CD14-positive monocyte (primary cell): ENCODE measurements around the gene CADM2. TPM values are rescaled to one million over a fixed set of nuclear protein-coding genes. Genes with fewer than 3 reads are reported as not detected.

Experiments
- DNase-seq, 3 donors: peaks; one replicate each; pipeline ENCODE4 v3.0.0-alpha.2; 2011 to 2022
- H2AFZ ChIP-seq: 2 replicates; pipeline ENCODE4 v1.6.0; 2012; ENCODE audit warnings: mild to moderate bottlenecking, low read depth, low read length, inconsistent platforms; ENCODE audit not compliant: insufficient read depth, poor library complexity, severe bottlenecking
- H3K27ac ChIP-seq, 2 donors: 1 replicate in 1 of 2; 2 replicates in 1 of 2; pipeline ENCODE4 v1.5.1; 2012 to 2013; ENCODE audit warnings: low read length in 2 of 2, control low read depth in 1 of 2, inconsistent platforms in 1 of 2, low read depth in 1 of 2, mild to moderate bottlenecking in 1 of 2
- H3K27me3 ChIP-seq, 2 donors: one replicate each; pipeline versions ENCODE4 v1.6.0 to v1.6.1; 2011 to 2013; ENCODE audit warnings: low read length in 2 of 2; ENCODE audit not compliant: control insufficient read depth in 2 of 2, insufficient read depth in 2 of 2
- H3K36me3 ChIP-seq, 2 donors: replicated peaks in 1 of 2; 1 replicate in 1 of 2; 2 replicates in 1 of 2; pipeline versions ENCODE4 v1.5.1 to v1.6.1; 2012 to 2013; ENCODE audit warnings: low read length in 2 of 2, control low read depth in 1 of 2, inconsistent platforms in 1 of 2, mild to moderate bottlenecking in 1 of 2; ENCODE audit not compliant: insufficient read depth in 2 of 2, control insufficient read depth in 1 of 2
- H3K4me1 ChIP-seq, 2 donors: 1 replicate in 1 of 2; 2 replicates in 1 of 2; pipeline versions ENCODE4 v1.5.1 to v1.6.1; 2012 to 2013; ENCODE audit warnings: low read length in 2 of 2, control low read depth in 1 of 2, inconsistent platforms in 1 of 2, mild to moderate bottlenecking in 1 of 2, moderate library complexity in 1 of 2; ENCODE audit not compliant: insufficient read depth in 2 of 2, control insufficient read depth in 1 of 2
- H3K4me2 ChIP-seq: replicated peaks from 2 replicates; pipeline ENCODE3; 2012; ENCODE audit warnings: low read length, moderate library complexity, mild to moderate bottlenecking; ENCODE audit not compliant: poor library complexity, severe bottlenecking; ENCODE audit errors: extremely low read depth
- H3K4me3 ChIP-seq, 3 experiments: fragments of 200-600 bp in 1 of 3; sonication (generic) in 1 of 3; replicated peaks in 1 of 3; 1 replicate in 2 of 3; 2 replicates in 1 of 3; pipeline ENCODE4 v1.5.1; 2011 to 2013; ENCODE audit warnings: low read length in 3 of 3, mild to moderate bottlenecking in 3 of 3, control low read depth in 2 of 3, low read depth in 2 of 3, inconsistent platforms in 1 of 3, moderate library complexity in 1 of 3
- H3K79me2 ChIP-seq: 2 replicates; pipeline ENCODE4 v1.6.0; 2012; ENCODE audit warnings: mild to moderate bottlenecking, control low read depth, inconsistent platforms, low read length, moderate library complexity; ENCODE audit not compliant: insufficient read depth
- H3K9ac ChIP-seq: 2 replicates; pipeline ENCODE4 v1.6.0; 2017; ENCODE audit warnings: low read length, mild to moderate bottlenecking; ENCODE audit not compliant: insufficient read depth, poor library complexity, severe bottlenecking
- H3K9me3 ChIP-seq, 2 donors: replicated peaks in 1 of 2; 1 replicate in 1 of 2; 2 replicates in 1 of 2; pipeline versions ENCODE4 v1.5.1 to v1.6.1; 2012 to 2013; ENCODE audit warnings: low read length in 2 of 2, control low read depth in 1 of 2; ENCODE audit not compliant: control insufficient read depth in 1 of 2, insufficient read depth in 1 of 2
- H4K20me1 ChIP-seq: 2 replicates; pipeline ENCODE4 v1.6.0; 2012; ENCODE audit warnings: mild to moderate bottlenecking, low read length, control low read depth, moderate library complexity; ENCODE audit not compliant: insufficient read depth
- H3K27ac Mint-ChIP-seq, 7 donors: one replicate each; pipeline ENCODE4 v1.8.0; 2020; ENCODE audit warnings: mild to moderate bottlenecking in 7 of 7, mixed read lengths in 7 of 7, moderate library complexity in 6 of 7, inconsistent platforms in 2 of 7
- H3K27me3 Mint-ChIP-seq, 3 donors: one replicate each; pipeline ENCODE4 v1.8.0; 2021 to 2022; ENCODE audit warnings: low read depth in 3 of 3, mild to moderate bottlenecking in 3 of 3, mixed read lengths in 3 of 3, moderate library complexity in 3 of 3, inconsistent platforms in 1 of 3
- H3K36me3 Mint-ChIP-seq, 2 donors: one replicate each; pipeline ENCODE4 v1.8.0; 2020; ENCODE audit warnings: mixed read lengths in 2 of 2, inconsistent platforms in 1 of 2, mild to moderate bottlenecking in 1 of 2
- H3K4me1 Mint-ChIP-seq: one replicate; pipeline ENCODE4 v1.8.0; 2020; ENCODE audit warnings: mild to moderate bottlenecking, mixed read lengths
- H3K4me3 Mint-ChIP-seq, 2 donors: one replicate each; pipeline ENCODE4 v1.8.0; 2020; ENCODE audit warnings: mild to moderate bottlenecking in 2 of 2, mixed read lengths in 2 of 2, moderate library complexity in 1 of 2
- H3K9me3 Mint-ChIP-seq, 7 donors: one replicate each; pipeline ENCODE4 v1.8.0; 2020 to 2022; ENCODE audit warnings: mixed read lengths in 7 of 7, mild to moderate bottlenecking in 6 of 7, moderate library complexity in 6 of 7, inconsistent platforms in 2 of 7
- WGBS: methylation state at CpG from one replicate; pipeline ENCODE4 v1.1.5; 2013; ENCODE audit warnings: missing lambda C conversion rate; ENCODE audit not compliant: insufficient coverage; 5-methylcytosine and 5-hydroxymethylcytosine counted together
- intact Hi-C, 2 donors: fragments of 100-400 bp; cut with micrococcal nuclease; formaldehyde crosslinking; loops; one replicate each; pipeline versions ENCODE4 v1.15.0 to v1.15.1; 2023
- polyA plus RNA-seq, 3 donors: library from polyadenylated mRNA; depleted of rRNA in 1 of 3; unstranded in 2 of 3; stranded (reverse) in 1 of 3; fragments of 300-500 nt in 2 of 3; fragments of >200 nt in 1 of 3; fragmentation: Illumina TruSeq in 2 of 3; gene quantifications; 1 replicate in 2 of 3; 2 replicates in 1 of 3; pipeline ENCODE4 v1.2.3, GENCODE V29; 2012 to 2021
- TF ChIP-seq, protein P1 (sequence below): fragments of 200-600 bp; IDR thresholded peaks from one replicate; pipeline ENCODE4 v1.8.0; 2022; ENCODE audit warnings: antibody characterized with exemption, mild to moderate bottlenecking

CADM2 gene
- polyA plus RNA-seq, 3 donors: not detected

DNA sequence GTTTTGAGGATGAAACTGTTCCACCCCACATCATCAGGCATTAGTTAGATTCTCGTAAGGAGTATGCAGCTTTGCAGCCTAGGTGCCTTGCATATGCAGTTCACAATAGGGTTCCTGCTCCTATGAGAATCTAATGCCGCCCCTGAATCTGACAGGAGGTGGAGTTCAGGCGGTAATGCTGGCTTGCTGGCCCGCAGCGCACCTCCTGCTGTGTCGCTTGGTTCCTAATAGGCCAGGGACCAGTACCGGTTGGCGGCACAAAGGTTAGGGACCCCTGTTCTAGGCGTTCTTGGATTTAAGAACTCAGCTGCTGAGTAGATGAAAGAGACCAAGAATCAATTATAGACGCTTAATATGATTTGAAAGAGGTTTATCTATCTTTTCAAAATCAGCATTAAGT, 595.4 kb downstream of the CADM2 start:
- no peaks in the 10 kb centered on the region for H3K4me1 Mint-ChIP-seq
- peaks cover 0 to 2% (median 0%) of the 10 kb centered on the region in 3 donors for H3K27me3 Mint-ChIP-seq
- Histone ChIP-seq H3K79me2 (no peaks in the 10 kb centered on the region), H3K36me3 (no peaks in the 10 kb centered on the region), H3K9me3 (no peaks in the 10 kb centered on the region), H3K9ac (no peak overlapping the region), H3K27ac (no peak overlapping the region), H3K4me2 (no peak overlapping the region), H4K20me1 (no peaks in the 10 kb centered on the region), H3K4me1 (no peaks in the 10 kb centered on the region), H3K4me3 (no peak overlapping the region), H2AFZ (no peak overlapping the region), H3K27me3 (no peaks in the 10 kb centered on the region)
- no peak overlapping the region for H3K4me3 Mint-ChIP-seq
- no peak overlapping the region for H3K27ac Mint-ChIP-seq
- H3K36me3 Mint-ChIP-seq: no peaks in the 10 kb centered on the region
- peaks cover 0 to 3% (median 0%) of the 10 kb centered on the region in 7 donors for H3K9me3 Mint-ChIP-seq
- 77% methylated on average over 7 of the region's 10 CpGs for whole genome bisulfite sequencing
- intact Hi-C loops: no loop called here
- DNase-seq: no peak
- TF ChIP-seq, protein P1, sequence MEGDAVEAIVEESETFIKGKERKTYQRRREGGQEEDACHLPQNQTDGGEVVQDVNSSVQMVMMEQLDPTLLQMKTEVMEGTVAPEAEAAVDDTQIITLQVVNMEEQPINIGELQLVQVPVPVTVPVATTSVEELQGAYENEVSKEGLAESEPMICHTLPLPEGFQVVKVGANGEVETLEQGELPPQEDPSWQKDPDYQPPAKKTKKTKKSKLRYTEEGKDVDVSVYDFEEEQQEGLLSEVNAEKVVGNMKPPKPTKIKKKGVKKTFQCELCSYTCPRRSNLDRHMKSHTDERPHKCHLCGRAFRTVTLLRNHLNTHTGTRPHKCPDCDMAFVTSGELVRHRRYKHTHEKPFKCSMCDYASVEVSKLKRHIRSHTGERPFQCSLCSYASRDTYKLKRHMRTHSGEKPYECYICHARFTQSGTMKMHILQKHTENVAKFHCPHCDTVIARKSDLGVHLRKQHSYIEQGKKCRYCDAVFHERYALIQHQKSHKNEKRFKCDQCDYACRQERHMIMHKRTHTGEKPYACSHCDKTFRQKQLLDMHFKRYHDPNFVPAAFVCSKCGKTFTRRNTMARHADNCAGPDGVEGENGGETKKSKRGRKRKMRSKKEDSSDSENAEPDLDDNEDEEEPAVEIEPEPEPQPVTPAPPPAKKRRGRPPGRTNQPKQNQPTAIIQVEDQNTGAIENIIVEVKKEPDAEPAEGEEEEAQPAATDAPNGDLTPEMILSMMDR: no peak

DNA sequence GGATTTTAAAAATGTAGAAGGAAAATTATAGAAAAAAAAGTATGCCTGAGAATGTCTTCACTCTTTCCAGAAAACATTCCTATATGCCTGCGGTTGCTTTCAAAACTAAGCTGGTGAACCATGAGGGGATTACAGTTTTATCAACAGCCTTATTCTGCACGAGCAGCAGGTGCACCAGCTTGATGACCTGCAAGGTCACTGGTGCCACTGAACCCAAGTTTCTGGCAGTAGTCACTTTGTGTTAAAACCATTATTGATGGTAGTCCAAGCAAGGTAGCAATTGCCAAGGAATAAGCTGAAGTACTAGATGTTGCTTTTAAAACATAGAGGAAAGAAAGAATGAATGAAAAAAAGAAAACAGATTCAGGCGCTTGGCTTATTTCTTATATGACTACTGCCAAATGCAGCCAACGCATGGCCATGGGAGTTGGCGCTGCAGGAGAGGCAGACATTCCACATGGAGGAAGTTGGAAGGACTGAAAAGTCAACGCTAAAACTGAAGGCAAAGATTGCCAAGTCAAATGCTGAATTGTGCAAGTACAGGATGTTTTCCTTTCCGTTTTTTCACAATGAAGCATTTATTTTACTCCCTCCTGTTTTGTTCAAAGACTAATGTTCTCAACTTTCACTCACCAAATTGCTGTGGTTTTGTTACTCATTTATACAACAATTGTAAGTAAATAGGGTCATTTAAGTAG, 601.4 kb downstream of the CADM2 start:
- DNase-seq: no peak
- H3K4me1 ChIP-seq: no peaks in the 10 kb centered on the region
- intact Hi-C loops: no loop called here
- no peaks in the 10 kb centered on the region for H3K36me3 Mint-ChIP-seq
- no peaks in the 10 kb centered on the region for H3K36me3 ChIP-seq
- H4K20me1 ChIP-seq: no peaks in the 10 kb centered on the region
- no peaks in the 10 kb centered on the region for H3K9me3 Mint-ChIP-seq
- H3K79me2 ChIP-seq: no peaks in the 10 kb centered on the region
- no peak overlapping the region for H3K4me3 Mint-ChIP-seq
- no peaks in the 10 kb centered on the region for H3K27me3 Mint-ChIP-seq
- H3K9me3 ChIP-seq: no peaks in the 10 kb centered on the region
- TF ChIP-seq, protein P1: no peak
- no peaks in the 10 kb centered on the region for H3K4me1 Mint-ChIP-seq
- no peaks in the 10 kb centered on the region for H3K27me3 ChIP-seq
- no peak overlapping the region for H3K9ac ChIP-seq
- H3K4me3 ChIP-seq: no peak overlapping the region
- H2AFZ ChIP-seq: no peak overlapping the region
- H3K4me2 ChIP-seq: no peak overlapping the region
- WGBS: 81% methylated on average over 5 of the region's 7 CpGs
- H3K27ac Mint-ChIP-seq: no peak overlapping the region
- no peak overlapping the region for H3K27ac ChIP-seq
